ENCODE data around the gene MICU1.
"Not testable (repeated sequence)": the region's sequence is repeated elsewhere in the genome, so short reads cannot be mapped to it uniquely, and the experiment has no call there.

- not testable (repeated sequence) for TF ChIP-seq RARB (CRISPR knock-in tag; IDR thresholded peaks at IDR 0.05); TSHZ2 (CRISPR knock-in tag; IDR thresholded peaks at IDR 0.05); POU6F1 (CRISPR knock-in tag; IDR thresholded peaks at IDR 0.05; ENCODE audit: borderline replicate concordance, low read depth); ZFP3 (CRISPR knock-in tag; IDR thresholded peaks at IDR 0.05); ARNTL (CRISPR knock-in tag; IDR thresholded peaks at IDR 0.05; ENCODE audit: borderline replicate concordance, low read depth); ZNF565 (CRISPR knock-in tag; conservative IDR thresholded peaks at IDR 0.05; ENCODE audit: low read depth); CSRNP3 (CRISPR knock-in tag; IDR thresholded peaks at IDR 0.05); OSR1 (CRISPR knock-in tag; IDR thresholded peaks at IDR 0.05); TCF4 (CRISPR knock-in tag; IDR thresholded peaks at IDR 0.05; ENCODE audit: borderline replicate concordance); ZFP30 (CRISPR knock-in tag; IDR thresholded peaks at IDR 0.05); PPARA (CRISPR knock-in tag; IDR thresholded peaks at IDR 0.05; ENCODE audit: borderline replicate concordance); ISL1 (CRISPR knock-in tag; IDR thresholded peaks at IDR 0.05); GLIS3 (CRISPR knock-in tag; IDR thresholded peaks at IDR 0.05)
Measured at GRCh38 chr10:72346117-72346516, 279.8 kb downstream of the MICU1 start.
